ENCODE results near the gene GMPR2. TPM values are rescaled to one million over a fixed set of nuclear protein-coding genes. Genes with fewer than 3 reads are reported as not detected.

The GMPR2 gene
- total RNA-seq, 1 donor from 2014 or later: 98.4 TPM

- Histone ChIP-seq H3K79me2 (ENCODE audit: low read depth) (no peaks in the 10 kb centered on the region), H3K36me3 (no peaks in the 10 kb centered on the region), H2AFZ (replicated peaks) (no peak overlapping the region), H3K9ac (no peak overlapping the region), H3K27ac (no peak overlapping the region), H3K4me2 (no peak overlapping the region), H4K20me1 (ENCODE audit: low read depth) (no peaks in the 10 kb centered on the region), H3K4me1 (no peaks in the 10 kb centered on the region), H3K9me3 (ENCODE audit: low read depth) (no peaks in the 10 kb centered on the region), H3F3A (ENCODE audit: low read depth) (no peaks in the 10 kb centered on the region), H3K4me3 (no peak overlapping the region), H3K27me3 (no peaks in the 10 kb centered on the region)
- Mint-ChIP-seq H3K27me3 (ENCODE audit: insufficient read depth, low read depth) (peaks cover 2% of the 10 kb centered on the region), H3K36me3 (no peaks in the 10 kb centered on the region), H3K27ac (no peak overlapping the region), H3K9me3 (no peaks in the 10 kb centered on the region), H3K4me1 (no peaks in the 10 kb centered on the region), H3K4me3 (no peak overlapping the region)
- no peak for DNase-seq (ENCODE audit: low spot score)
- TF ChIP-seq EZH2phosphoT487 (IDR thresholded peaks at IDR 0.05) (no peak), EZH2 (IDR thresholded peaks at IDR 0.05) (no peak)
- TF ChIP-seq, protein P1, sequence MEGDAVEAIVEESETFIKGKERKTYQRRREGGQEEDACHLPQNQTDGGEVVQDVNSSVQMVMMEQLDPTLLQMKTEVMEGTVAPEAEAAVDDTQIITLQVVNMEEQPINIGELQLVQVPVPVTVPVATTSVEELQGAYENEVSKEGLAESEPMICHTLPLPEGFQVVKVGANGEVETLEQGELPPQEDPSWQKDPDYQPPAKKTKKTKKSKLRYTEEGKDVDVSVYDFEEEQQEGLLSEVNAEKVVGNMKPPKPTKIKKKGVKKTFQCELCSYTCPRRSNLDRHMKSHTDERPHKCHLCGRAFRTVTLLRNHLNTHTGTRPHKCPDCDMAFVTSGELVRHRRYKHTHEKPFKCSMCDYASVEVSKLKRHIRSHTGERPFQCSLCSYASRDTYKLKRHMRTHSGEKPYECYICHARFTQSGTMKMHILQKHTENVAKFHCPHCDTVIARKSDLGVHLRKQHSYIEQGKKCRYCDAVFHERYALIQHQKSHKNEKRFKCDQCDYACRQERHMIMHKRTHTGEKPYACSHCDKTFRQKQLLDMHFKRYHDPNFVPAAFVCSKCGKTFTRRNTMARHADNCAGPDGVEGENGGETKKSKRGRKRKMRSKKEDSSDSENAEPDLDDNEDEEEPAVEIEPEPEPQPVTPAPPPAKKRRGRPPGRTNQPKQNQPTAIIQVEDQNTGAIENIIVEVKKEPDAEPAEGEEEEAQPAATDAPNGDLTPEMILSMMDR (IDR thresholded peaks at IDR 0.05): no peak
Observed at GRCh38 chr14:24261256-24261968, 28.7 kb downstream of the GMPR2 start.

DNA sequence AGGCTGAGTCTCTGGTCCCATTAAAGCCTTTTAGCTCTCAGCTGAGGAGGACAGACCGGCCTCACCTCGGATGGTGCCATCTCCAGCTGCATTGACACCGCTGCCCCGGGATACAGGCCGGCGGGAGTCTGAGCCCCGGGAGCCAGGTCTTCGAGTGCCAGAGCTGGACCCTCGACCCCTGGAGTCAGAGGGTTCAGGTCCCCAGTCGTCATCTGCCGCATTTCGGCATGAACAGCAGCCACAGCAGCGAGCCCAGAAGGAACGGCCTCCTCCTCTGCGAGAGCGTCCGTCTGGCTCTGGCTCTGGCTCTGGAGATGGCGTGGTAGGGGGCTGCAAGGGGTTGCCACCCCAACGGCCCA lies 29.2 kb downstream of the GMPR2 start:
- Histone ChIP-seq H3K36me3 (no peaks in the 10 kb centered on the region), H3K79me2 (ENCODE audit: low read depth) (no peaks in the 10 kb centered on the region), H4K20me1 (ENCODE audit: low read depth) (no peaks in the 10 kb centered on the region), H3K4me1 (no peaks in the 10 kb centered on the region), H3K9ac (no peak overlapping the region), H3K4me3 (no peak overlapping the region), H3F3A (ENCODE audit: low read depth) (no peaks in the 10 kb centered on the region), H3K4me2 (no peak overlapping the region), H3K27me3 (no peaks in the 10 kb centered on the region), H2AFZ (replicated peaks) (no peak overlapping the region), H3K27ac (no peak overlapping the region), H3K9me3 (ENCODE audit: low read depth) (no peaks in the 10 kb centered on the region)
- Mint-ChIP-seq H3K27me3 (ENCODE audit: insufficient read depth, low read depth) (peaks cover 2% of the 10 kb centered on the region), H3K4me1 (no peaks in the 10 kb centered on the region), H3K27ac (no peak overlapping the region), H3K9me3 (no peaks in the 10 kb centered on the region), H3K4me3 (no peak overlapping the region), H3K36me3 (no peaks in the 10 kb centered on the region)
- DNase-seq (ENCODE audit: low spot score): no peak
- TF ChIP-seq EZH2phosphoT487 (IDR thresholded peaks at IDR 0.05) (no peak), EZH2 (IDR thresholded peaks at IDR 0.05) (no peak)
- TF ChIP-seq, protein P1 (IDR thresholded peaks at IDR 0.05): no peak

- no peak within 1 kb of the TSS for H3K4me3 Mint-ChIP-seq
- peaks cover 2% of the 10 kb centered on the region for H3K27me3 Mint-ChIP-seq (ENCODE audit: insufficient read depth, low read depth)
- H3K9me3 Mint-ChIP-seq: no peaks in the 10 kb centered on the region
- no peaks in the 10 kb centered on the region for H3K79me2 ChIP-seq (ENCODE audit: low read depth)
- DNase-seq (ENCODE audit: low spot score): no peak
- TF ChIP-seq EZH2phosphoT487 (IDR thresholded peaks at IDR 0.05) (no peak), EZH2 (IDR thresholded peaks at IDR 0.05) (no peak)
- TF ChIP-seq, protein P1 (IDR thresholded peaks at IDR 0.05): no peak
- H3K4me1 Mint-ChIP-seq: no peaks in the 10 kb centered on the region
- H3K27ac ChIP-seq: no peak within 1 kb of the TSS
- no peak within 1 kb of the TSS for H3K4me2 ChIP-seq
- no peak within 1 kb of the TSS for H2AFZ ChIP-seq (replicated peaks)
- H4K20me1 ChIP-seq (ENCODE audit: low read depth): no peaks in the 10 kb centered on the region
- no peaks in the 10 kb centered on the region for H3K36me3 ChIP-seq
- no peaks in the 10 kb centered on the region for H3K36me3 Mint-ChIP-seq
- H3K27me3 ChIP-seq: no peaks in the 10 kb centered on the region
- H3K9me3 ChIP-seq (ENCODE audit: low read depth): no peaks in the 10 kb centered on the region
- peak within 1 kb of the TSS; percentile 27 for H3K9ac ChIP-seq
- no peaks in the 10 kb centered on the region for H3K4me1 ChIP-seq
- H3K4me3 ChIP-seq: no peak within 1 kb of the TSS
- no peak within 1 kb of the TSS for H3K27ac Mint-ChIP-seq
- no peaks in the 10 kb centered on the region for H3F3A ChIP-seq (ENCODE audit: low read depth)
Observed at GRCh38 chr14:24262821-24263733, 30.3 kb downstream of the GMPR2 start, which contains the start of gene TGM1. TSS of gene TGM1 (minus strand) at chr14:24263177. CDS start at chr14:24262352, 825 bp downstream.
